ENCODE measurements around the gene CARD18.

CARD18 gene
- total RNA-seq = 0 to 0.39 (median 0) reads per million in 3 experiments

GRCh38 chr11:105139669-105140068, at the start of gene CARD18:
Gene CARD18 (minus strand): TSS chr11:105139769. CDS start chr11:105139726, 43 bp downstream.
- DNase-seq = no peak

- no peak for DNase-seq
These were observed 44.4 kb upstream of the CARD18 start for GRCh38 chr11:105183987-105184386.

- DNase-seq = no peak
These were observed 43.9 kb upstream of the CARD18 start for GRCh38 chr11:105183426-105183825.

DNA sequence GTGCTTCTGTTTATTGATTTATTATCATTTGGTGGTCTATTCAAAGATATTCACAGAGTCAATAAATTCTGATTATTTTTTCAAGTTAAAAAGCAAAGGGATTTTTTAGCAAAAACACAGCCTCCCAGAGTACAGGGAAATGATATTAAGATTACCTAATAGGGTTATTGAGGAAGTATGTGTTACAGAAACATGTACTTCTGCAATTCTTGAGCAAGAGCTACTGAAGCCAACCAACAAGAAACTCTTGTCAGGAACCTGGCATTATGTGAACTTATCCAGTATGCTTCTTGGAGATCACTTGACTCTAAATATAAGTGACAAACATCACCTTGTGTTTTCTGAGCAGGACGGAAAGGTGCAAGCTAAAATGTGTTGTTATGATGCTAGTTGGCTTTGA, 42.0 kb upstream of the CARD18 start:
- DNase-seq = no peak

DNA sequence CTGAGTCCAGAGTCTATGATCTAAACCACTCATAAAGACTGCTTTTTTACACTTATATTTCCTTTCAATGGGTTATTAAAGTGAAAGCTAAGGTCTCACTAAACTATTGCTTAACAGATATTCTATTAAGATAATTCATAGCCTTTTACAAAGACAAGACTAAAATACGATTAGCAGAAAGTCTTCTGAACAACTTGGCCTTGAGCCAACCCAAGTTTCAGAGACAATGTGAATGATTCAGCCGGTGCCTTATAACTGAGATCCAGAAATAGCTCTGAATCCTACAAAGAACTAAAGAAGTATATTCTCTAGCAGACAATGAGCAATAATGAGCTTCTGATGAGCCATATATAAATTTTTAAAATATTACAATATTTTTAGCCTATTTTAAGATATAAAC, 41.5 kb upstream of the CARD18 start:
- no peak for DNase-seq

- DNase-seq = no peak
These were observed 40.1 kb upstream of the CARD18 start for GRCh38 chr11:105179542-105180278.

- DNase-seq = no peak
These were observed 38.1 kb upstream of the CARD18 start for GRCh38 chr11:105177658-105178057.

DNA sequence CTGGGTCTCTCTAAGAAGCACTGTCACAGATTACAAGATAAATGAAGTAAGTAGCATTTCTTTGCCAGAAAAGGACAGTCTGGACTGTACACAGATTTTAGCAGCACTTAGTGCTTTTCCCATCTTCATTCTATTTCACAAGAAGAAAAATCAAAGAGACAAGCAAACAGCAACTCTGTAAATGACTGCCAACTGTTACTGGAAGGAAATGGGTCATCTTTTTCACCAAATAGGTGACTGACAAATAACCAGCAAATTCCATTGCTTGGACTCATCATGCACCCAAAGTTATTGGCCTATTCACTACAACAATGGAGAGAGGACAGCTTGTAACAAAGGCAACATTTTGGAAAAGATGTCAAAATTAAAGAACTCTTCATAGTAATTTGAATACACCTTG, 28.9 kb upstream of the CARD18 start:
- DNase-seq = no peak

- no peak for DNase-seq
These were observed 27.7 kb upstream of the CARD18 start for GRCh38 chr11:105167244-105167643.

DNA sequence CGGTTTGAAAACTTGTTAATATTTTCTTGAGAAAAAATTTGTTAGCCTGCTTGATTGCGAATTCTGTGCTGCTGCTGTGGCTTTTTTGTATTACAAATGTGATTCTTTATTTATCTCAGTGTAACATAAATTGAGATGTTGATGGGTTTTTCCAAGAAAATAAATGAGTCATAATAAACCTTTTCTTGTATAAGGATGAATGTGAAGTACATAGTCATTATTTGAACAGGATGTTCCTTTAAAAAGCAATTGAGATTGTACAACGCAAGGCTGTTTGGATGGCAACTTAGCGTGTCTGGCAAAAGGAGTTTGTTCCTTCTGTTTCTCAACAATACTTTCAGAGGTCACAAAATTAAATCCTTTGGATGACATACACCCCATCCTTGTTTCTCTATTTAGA, 24.6 kb upstream of the CARD18 start:
- DNase-seq = no peak

DNA sequence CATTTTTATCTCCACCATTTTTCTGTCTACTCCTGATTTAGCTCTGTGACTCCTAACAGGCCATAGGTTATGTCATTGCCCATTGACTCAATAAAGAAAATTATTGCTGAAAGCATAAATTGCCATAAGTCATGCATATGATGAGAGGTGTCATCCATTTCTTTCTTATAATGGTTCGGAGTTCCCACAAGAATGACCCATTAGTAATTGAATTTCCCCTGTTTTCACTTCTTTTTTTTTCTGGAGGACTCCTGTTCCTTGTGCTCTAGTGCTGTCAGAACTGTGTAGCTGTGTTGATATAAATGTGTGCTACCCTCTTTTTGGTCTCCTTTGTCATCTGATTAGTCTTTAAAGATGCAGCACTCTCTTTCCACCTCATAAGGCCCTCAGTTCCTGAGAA, 22.9 kb upstream of the CARD18 start:
- DNase-seq = no peak

- no peak for DNase-seq
These were observed 18.9 kb upstream of the CARD18 start for GRCh38 chr11:105158436-105158835.

DNA sequence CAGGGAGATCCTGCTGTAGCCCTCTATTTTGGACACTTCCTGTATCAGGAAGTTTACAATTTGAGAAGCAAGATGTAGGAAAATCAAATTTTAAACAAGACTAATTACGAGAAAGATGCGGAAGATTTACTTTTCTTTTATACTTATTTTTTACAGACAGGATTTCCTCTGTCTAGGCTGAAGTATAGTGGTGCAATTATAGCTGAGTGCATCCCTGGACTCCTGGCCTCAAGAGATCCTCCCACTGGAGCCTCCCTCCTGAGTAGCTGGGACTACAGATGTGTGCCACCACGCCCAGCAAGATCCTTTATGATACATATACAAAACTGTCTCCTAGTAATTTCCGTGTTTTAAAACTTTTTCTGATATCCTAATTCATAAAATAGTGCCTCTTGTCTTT, 17.2 kb upstream of the CARD18 start:
- no peak for DNase-seq

- DNase-seq = no peak
These were observed 16.7 kb upstream of the CARD18 start for GRCh38 chr11:105156231-105156630.

GRCh38 chr11:105155679-105156078, 16.1 kb upstream of the CARD18 start:
- DNase-seq = no peak

DNA sequence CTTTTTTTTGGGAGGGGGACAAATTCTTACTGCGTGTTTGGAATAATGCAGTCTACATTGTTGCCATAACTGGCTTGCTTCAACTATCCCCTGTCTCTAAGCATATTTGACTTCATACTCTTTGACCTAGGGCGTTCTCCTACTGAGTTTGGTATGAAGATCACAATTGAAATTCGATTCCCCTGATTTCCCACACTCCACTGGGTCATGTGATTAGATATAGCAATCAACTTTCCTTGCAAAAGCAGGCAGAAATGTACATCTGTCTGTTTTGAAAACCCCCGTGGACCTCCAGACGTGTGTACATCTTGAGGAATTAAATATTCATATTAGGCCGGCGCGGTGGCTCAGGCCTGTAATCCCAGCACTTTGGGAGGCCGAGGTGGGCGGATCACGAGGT, 13.8 kb upstream of the CARD18 start:
- DNase-seq = no peak

GRCh38 chr11:105152560-105152959, 13.0 kb upstream of the CARD18 start:
- no peak for DNase-seq

- DNase-seq = no peak
These were observed 12.5 kb upstream of the CARD18 start for GRCh38 chr11:105152021-105152512.

- no peak for DNase-seq
These were observed 9.9 kb upstream of the CARD18 start for GRCh38 chr11:105149477-105149876.

- no peak for DNase-seq
These were observed 8.7 kb upstream of the CARD18 start for GRCh38 chr11:105148241-105148640.

GRCh38 chr11:105144887-105145286, 5.3 kb upstream of the CARD18 start:
- no peak for DNase-seq

GRCh38 chr11:105142167-105142566, 2.6 kb upstream of the CARD18 start:
- no peak for DNase-seq

- no peak for DNase-seq
These were observed 2.3 kb downstream of the CARD18 start for GRCh38 chr11:105137286-105137685.

GRCh38 chr11:105135883-105136282, 3.7 kb downstream of the CARD18 start:
- DNase-seq = no peak

All from central memory CD4-positive, alpha-beta T cell (primary cell).